HG03039 (cell line): ENCODE data around the gene SHROOM2.

ENCODE experiments used
- ATAC-seq: cut with Tn5 transposase; IDR thresholded peaks from one replicate; pipeline ENCODE4 v1.9.1; 2021; ENCODE audit warnings: mild to moderate bottlenecking, moderate library complexity; ENCODE audit not compliant: unreplicated experiment

SHROOM2 gene

DNA sequence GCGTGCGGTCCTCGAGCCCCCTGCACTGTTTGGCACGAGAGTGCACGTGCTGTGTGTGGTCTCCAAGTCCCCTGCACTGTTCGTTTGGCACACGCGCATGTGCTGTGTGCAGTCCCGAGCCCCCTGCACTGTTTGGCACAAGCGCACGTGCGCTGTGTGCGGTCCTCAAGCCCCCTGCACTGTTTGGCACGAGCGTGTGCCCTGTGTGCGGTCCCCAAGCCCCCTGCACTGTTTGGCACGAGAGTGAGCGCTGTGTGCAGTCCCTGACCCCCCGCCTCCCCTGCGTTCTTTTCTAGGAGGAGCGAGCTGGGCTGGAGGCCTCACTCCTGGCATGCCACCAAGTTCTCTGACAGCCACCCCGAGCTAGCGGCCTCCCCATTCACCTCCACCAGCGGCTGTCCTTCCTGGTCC is 104.5 kb downstream of the SHROOM2 start:
- no peak for ATAC-seq

DNA sequence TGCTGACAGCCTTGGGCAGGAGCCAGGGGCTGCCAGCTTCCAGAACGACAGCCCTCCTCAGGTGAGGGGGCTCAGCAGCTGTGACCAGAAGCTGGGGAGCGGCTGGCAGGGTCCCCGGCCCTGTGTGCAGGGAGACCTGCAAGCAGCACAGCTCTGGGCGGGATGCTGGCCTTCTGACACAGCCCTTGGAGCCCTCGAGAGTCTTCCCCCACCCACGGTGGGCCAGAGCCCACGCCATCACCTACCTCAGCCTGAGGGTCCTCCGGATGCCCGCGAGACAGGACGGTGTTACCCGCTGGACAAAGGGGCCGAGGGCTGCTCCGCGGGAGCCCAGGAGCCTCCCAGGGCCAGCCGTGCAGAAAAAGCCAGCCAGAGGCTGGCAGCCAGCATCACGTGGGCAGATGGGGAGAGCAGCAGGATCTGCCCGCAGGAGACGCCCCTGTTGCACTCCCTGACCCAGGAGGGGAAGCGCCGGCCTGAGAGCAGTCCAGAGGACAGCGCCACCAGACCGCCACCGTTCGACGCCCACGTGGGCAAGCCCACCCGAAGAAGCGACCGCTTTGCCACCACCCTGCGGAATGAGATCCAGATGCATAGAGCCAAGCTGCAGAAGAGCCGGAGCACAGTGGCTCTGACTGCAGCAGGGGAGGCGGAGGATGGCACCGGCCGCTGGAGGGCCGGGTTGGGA is 109.1 kb downstream of the SHROOM2 start:
- ATAC-seq: no peak

DNA sequence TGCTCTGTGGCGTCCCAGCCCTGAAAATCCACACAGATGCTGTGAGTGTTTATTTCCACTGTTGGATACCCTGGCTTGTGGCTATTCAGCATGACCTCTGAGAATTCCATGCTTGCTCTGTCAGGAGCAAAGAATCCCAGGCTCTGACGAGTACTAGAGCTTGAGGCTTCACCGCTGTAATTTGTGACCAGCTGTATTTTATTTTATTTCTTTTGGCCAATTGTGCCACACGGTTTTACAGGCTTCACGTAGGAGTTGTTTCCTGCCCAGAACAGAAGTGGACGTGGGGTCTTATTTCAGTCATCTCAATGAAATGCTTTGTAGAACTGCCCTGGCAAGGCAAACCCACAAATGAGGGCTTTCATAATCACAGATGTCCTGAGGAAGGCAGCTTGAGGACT is 111.5 kb downstream of the SHROOM2 start:
- no peak for ATAC-seq

DNA sequence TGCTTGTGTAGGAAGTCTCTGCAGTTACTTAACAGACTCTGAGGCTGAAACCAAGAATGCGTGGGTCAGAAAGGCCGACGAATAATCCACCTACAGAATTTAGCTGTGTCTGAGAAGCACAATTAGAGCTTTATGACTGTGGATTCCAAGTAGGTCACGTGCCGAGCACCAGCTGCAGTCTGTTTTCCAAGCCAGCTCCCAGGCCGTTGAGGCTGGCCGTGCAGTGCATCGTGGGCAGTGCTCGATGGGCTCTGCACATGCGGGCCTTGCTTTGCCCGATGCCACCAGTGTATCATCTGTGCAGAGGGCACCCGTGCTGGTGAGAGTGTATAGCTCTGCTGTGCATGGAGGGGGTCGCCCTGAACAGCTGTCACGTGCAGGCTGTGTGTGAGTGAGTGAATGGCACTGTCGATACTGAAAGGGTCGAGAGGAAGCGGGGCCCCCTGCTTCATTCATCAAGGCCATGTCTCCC is 113.4 kb downstream of the SHROOM2 start:
- ATAC-seq: no peak

DNA sequence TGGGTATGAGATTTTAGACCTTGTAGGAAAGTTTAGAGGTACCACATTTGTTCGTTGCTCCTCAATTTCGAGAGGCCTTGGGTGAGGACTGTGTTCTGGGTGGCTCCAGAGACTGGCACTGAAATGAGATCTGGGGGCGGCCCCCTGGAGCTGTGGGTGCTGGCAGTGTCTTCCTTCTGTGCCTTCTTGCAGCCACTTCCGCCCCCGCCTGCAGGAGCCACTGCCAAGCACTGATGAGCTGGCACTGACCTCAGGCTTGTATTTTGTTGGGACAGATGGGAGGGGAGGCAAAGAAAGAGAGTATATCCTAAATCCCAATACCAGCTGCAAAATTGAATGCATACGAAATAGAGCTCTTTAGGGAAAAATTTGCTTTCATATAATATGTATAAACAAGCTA is 116.4 kb downstream of the SHROOM2 start:
- ATAC-seq: no peak

DNA sequence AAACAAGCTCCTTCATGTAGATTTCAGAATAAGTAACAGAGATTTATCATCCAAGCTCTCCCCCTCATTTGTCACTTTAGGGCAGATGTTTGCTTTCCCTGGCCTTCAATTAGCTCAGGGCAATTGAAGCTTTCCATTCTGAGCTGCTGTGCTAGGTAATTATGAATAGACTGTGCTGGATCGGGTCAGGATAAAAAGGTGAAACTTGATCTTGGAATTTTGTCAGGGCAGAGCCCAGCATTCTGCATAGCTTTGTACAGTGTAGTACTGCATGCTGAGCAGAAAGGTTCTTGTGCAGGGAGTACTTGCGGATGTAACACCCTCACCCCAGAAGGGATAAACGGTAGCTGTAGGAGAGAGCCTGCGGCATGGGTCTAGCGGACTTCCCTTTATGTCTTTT is 116.9 kb downstream of the SHROOM2 start:
- ATAC-seq: no peak

DNA sequence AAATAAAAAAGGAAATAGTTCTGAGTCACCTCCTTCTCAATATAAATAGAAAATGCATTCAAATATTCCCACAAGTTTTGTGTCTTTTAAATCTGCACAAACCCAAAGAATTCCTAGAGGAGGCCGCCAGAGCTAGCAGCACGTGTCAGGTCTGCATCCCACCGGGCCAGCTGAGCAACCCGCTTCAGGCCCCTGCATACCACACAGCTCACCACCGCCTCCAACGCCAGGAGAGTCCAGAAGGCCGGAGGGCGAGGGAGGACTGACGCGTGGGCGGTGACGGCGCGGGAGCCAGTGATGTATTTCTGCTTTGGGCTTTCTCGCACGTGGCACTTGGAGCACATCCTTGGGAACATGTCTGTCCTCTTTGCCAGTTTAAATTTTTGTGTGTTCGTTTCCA is 119.1 kb downstream of the SHROOM2 start:
- ATAC-seq: no peak

DNA sequence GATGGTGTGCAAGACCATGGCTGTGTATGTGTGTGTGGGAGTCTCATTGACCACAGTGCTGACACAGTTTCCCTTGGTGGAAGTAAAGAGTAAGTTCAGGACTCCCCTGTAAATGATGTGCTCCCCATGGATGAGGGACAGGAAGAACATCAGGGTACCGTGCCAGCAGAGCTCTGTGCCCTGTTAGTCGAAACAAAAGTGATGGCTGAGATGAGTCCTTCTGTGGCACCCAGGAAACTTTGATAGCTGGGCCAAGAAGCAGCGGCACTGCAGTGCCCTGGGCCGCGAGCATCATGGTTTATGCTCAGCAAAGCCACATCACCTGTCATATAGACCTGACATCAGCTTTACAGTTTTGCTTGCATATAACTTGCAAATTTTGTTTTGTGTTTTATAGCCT is 119.5 kb downstream of the SHROOM2 start:
- ATAC-seq: no peak

DNA sequence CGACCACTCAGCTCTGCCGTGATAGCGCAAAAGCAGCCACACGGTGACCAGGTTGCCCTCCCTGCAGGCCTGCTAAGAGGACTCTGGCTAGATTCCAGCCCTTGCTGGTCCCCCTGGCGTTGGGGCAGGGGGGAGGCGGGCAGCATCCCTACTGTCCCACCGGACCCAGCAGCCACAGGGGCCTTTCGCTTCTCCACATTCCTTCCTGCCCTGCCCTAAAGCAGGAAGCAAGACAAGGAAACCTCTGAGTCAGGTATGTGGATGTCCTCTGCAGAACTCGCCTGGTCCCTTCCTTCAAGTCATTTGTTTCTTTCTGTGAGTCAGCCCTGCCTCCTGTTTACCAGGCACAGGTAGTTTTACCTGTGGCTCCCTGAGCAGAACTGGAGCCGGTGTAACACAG is 120.7 kb downstream of the SHROOM2 start:
- ATAC-seq: no peak

DNA sequence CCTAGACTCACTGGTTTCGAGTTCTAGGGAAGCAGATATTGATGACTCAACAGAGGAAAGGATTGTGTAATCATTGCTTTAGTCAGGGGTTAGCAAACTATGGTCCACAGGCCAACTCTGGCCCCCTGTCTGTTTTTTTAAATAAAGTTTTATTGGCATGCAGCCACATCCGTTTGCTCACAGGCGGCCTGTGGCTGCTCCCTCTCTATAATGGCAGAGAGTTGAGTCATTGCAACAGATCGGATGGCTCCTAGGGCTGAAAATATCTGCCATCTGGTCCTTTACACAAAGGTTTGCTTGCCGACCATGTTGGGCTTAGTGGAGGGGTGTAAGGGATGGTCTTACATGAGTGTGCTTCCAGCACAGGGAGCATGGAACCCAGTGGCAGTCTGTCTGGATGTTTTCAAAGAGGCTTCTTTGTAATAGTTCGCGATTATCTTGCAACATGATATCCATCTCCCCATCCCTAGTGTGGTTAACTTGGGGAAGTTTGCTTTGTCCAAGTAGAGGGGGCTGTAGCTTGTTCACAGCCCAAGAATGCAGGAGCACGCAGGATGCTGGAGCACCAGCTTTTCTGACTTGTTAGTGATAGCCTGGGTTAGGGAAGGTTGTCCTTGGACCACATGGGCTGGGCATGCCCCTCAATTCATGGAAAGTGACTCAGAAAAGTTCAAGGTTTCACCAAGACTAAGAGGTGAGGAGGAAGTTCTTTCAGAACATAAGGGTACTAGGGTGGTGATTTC is 121.6 kb downstream of the SHROOM2 start:
- ATAC-seq: no peak

DNA sequence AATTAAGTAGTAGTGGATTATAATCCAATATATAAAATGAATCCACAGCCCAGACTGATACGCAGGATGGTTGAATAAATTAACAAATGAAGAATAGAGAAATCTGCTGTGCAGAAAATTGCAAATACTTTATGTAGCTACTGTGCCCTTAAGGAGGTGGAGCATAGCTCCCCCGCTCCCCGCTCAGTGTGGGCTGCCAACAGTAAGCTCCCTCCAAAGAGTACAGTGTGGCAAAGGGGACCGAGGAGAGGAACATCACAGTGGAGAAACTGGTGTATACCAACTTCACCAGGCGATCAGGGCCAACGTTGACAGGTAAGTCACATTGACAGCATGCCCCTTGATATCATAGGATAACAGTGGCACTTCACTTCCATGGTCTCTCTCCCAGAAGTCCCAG is 123.0 kb downstream of the SHROOM2 start:
- ATAC-seq: no peak

DNA sequence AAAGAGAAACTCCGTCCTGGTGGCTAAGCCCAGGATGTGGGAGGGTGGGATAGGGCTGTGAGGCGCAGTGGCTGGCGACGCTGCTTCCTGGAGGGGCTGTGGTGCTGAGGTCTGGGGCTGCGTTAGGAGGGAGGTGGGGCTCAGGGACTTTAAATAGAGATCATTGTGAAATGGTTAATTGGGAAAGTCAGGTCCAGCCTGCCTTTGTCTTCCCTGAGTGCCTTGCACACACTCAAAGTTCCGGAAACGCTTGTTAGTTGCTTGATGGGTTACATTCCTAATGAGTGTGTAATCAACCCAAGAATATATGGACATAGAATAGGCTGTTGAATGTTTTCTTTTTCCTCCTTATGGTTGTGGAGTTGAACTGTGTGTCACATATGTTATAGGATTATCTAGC is 125.3 kb downstream of the SHROOM2 start:
- ATAC-seq: no peak

DNA sequence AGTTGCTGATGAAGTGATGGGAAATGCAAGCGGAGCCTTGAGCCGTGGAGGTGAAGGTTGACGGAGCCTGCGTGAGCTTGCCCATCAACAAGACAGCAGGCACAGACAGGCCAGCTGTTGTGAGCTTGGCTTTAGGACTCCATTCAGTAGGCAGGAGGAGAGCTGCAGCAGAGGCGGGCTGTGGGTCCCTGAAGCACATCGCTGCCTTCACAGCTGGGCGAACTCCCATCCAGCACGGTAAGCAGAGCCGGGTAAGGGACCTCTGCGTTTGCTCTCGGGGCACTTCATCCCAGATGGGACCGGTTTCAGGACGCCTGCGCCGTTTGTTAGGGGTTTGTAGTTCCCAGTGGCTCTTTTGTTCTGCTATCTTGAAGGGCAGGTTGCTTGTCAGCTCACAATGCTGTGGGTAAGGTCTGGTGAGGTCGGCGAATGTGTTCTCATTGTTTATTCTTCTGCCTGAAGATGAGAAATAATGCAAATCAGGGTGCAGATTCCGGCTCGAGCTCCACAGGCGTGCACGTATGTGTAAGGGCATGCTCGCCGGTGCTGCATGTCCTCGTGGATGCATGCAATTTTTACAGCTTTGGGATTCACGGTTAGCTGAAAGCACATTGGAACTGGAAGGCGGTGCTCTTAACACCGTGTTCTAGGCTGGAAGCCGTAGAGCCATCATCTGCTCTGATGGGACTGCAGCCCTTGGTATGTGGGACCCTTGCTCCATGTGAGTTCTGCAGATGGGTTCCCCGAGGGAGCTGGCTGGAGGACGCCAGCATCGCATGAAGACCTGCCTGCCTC is 126.3 kb downstream of the SHROOM2 start:
- ATAC-seq: no peak

DNA sequence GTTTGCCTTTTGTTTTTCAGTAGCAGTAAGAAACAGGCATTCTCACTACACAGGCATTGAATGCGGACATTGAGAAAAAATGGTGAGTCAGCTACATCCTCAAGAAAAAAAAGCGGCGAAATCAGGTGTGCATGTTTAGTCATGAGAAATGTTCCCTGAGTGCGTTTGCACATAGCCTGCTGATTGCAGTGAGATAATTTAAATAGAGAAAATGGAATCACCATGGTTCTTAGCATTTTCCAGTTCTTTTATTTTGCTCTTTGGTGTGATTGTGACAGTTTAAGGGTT is 126.9 kb downstream of the SHROOM2 start:
- no peak for ATAC-seq

DNA sequence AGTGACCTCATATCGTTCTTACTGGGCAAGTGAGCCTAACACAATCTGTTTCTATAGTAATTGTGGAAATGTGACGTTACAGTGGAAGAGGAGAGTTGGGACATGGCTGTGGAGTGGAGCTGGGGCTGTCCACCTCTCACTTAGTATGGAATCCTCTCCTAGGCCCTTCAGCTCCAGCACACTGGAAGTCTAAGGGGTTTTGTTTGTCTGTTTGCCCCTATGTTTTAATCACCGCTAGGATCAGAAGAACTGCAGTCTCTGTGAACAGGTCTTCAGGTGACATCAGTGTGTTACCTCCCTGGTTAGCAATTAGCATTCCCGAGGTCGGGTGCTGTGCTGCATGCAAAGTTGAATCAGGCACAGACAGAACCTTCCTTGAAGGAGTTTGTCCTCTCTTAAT is 131.6 kb downstream of the SHROOM2 start:
- ATAC-seq: no peak

DNA sequence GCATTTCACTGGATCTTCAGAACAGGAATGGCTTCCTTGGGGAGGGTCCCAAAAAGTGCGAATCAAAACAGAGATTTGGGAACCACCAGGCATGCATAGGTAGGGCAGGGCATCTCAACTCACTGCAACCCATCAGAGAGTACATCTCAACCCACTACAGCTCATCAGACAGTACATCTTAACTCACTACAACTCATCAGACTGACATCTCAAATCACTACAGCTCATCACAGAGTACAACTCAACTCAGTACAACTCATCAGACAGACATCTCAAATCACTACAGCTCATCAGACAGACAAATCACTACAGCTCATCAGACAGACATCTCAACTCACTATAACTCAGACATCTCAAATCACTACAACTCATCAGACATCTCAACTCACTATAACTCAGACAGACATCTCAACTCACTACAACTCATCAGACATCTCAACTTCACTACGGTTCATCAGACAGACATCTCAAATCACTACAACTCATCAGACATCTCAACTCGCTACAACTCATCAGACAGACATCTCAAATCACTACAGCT is 133.5 kb downstream of the SHROOM2 start:
- no peak for ATAC-seq

DNA sequence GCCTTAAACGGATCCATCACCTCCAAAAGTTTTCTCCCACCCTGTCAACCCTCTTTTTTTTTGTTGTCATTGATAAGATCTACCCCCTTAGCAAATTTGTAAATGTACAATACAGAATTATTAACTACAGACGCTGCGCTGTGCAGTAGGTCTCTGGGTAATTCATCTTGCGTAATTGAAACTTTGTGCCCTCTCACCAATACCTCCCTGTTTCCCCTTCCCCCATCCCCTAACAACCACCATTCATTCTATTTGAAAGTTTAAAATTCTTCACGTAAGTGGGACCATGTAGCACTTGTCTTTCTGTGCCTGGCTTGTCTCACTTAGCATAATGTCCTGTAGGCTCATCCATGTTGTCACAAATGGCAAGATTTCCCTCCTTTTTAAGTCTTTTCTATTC is 135.2 kb downstream of the SHROOM2 start:
- no peak for ATAC-seq

DNA sequence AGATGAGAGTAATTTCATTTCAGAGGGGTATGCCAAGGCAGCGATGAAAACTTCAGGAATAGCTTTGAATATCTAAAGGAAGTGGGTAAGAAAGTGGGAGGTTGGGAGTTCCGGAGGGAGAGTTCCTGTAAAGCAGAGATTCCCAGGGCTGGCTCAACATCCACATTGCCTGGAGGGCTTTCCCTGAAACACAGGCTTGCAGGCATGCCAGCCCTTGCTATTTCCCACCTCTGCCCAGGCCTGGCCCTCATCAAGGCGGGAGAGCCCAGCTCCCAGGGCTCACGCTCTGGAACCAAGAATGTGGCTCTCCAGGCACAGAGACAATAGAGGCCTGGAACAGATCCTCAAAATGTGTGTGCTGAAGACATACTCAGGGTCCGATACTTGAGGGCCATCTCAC is 137.1 kb downstream of the SHROOM2 start:
- no peak for ATAC-seq

DNA sequence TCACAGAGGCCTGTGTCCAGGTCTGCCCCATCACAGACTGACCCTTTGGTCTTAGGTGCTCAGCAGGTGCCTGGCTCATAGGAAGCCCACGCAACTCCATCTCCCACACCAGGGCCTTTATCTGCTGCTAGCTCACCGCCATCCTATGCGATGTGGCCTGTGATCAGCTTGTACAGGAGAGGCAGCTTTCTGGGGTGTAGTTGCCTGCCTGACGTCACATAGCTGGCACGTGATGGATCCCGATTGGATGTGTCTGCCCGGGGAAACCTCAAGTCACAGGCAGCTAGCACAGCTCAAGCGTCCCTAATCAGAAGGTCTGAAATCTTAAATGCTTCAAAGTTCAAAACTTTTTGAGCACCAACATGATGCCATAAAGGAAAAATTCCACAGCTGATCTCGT is 139.8 kb downstream of the SHROOM2 start:
- ATAC-seq: no peak

DNA sequence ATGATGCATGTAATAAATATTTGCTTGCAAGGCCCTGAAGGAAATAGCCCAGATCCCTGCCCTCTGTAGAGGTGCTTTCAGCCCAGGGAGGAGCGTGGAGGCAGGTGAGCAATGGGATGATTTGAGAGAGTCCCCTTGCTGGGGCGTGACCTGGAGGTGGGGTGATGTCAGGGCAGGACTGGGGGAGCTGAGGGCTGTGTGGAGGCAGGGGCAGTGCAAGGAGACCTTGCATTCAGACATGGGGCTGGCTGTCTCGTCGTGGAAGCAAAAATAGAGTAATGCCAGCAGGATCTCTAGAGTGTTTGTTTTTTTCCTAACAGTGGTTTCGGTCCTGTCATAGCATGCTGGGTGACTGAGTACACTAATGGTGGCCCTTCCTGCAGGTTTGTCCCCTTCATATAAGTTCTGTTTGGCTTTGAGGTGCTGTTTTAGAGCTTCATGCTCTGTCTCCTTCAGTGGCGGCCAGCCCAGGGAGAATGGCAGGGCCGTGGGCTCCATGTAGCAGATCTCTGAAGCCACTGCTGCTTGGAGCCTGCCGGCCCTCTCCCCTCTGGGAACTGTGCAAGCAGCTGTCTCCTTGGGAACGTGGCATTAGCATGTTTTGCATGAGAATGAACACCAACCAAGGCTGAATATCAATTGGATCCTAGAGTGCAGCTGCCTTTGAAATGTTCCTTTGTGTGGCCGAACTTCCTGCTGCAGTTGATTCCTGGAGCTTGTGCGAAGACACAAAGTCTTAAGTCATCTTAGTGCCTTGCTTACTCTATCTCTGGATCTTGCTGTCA is 141.7 kb downstream of the SHROOM2 start:
- ATAC-seq: no peak

DNA sequence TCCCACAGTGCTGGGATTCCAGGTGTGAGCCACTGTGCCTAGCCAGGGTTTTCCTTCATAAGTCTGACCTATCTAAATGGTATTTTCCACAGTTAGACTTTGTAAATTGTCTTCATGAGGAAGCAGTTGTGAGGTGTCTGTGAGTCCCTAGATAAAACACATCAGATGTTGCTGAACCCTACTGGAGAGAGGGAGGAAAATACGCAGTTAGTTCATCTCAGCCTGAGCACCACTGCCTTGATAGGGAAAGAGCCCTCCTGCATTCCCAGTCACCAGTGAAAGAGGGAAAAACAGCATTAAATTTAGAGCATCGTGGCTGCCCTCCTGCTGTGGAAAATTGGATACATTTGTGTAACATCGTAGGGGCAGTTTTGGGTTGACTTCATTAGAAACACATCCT is 149.2 kb downstream of the SHROOM2 start:
- ATAC-seq: no peak
